Pancreas (tissue), 10 donors: ENCODE results near the gene SLC2A3. TPM values are rescaled to one million over a fixed set of nuclear protein-coding genes. Genes with fewer than 3 reads are reported as not detected.
"Not testable (repeated sequence)": the region's sequence is repeated elsewhere in the genome, so short reads cannot be mapped to it uniquely, and the experiment has no call there.

Source experiments
- ATAC-seq, 4 donors: fragments of 200-7000 bp; cut with Tn5 transposase; one replicate each; pipeline versions ENCODE4 v1.8.0 to v1.9.1; 2020; ENCODE audit warnings: mild to moderate bottlenecking in 4 of 4, moderate library complexity in 4 of 4
- DNase-seq, 6 donors: peaks; one replicate each; pipeline ENCODE4 v3.0.0-alpha.2; 2020
- FAIRE-seq: peaks from 2 replicates; lab custom pipeline; 2012; peaks lifted over from hg19 to GRCh38; lab: Jason Lieb, UNC
- H3K27ac ChIP-seq, 4 donors: fragments of 200-600 bp; sonication (generic); 1 replicate in 3 of 4; 2 replicates in 1 of 4; pipeline versions ENCODE4 v1.5.0 to v1.8.0; 2020
- H3K27me3 ChIP-seq, 4 donors: fragments of 200-600 bp; one replicate each; pipeline ENCODE4 v1.8.0; 2021
- H3K36me3 ChIP-seq, 3 donors: fragments of 200-600 bp; sonication (generic) in 1 of 3; one replicate each; pipeline versions ENCODE4 v1.5.0 to v1.8.0; 2020 to 2021
- H3K4me1 ChIP-seq, 3 donors: fragments of 200-600 bp; one replicate each; pipeline ENCODE4 v1.8.0; 2021
- H3K4me3 ChIP-seq, 4 donors: fragments of 200-600 bp; sonication (generic) in 2 of 4; one replicate each; pipeline versions ENCODE4 v1.5.0 to v1.8.0; 2020 to 2021
- H3K9me3 ChIP-seq, 4 donors: fragments of 200-600 bp; one replicate each; pipeline ENCODE4 v1.8.0; 2021
- WGBS, 2 donors: extraction: QIAGEN DNeasy Blood & Tissue Kit; methylation state at CpG; one replicate each; pipeline ENCODE4 v1.1.7; 2013; 5-methylcytosine and 5-hydroxymethylcytosine counted together
- intact Hi-C, 3 donors: fragments of 100-400 bp; cut with DNase I; formaldehyde crosslinking; loops; one replicate each; pipeline versions ENCODE4 v1.11.1 to v1.14.2; 2022
- polyA plus RNA-seq, 2 donors: library from polyadenylated mRNA; stranded (reverse); fragments of 200-250 nt; gene quantifications; one replicate each; pipeline ENCODE4 v1.2.3, GENCODE V29; 2013
- total RNA-seq, 6 donors: library from RNA; stranded (reverse); fragmentation: NEBNext Ultra II Directional in 4 of 6; extraction: Animal tissue kit (Norgen Biotek cat#: 25700) in 4 of 6; gene quantifications; one replicate each; pipeline versions ENCODE4 v1.2.1 to v1.2.4, GENCODE V29; 2021 to 2023
- TF ChIP-seq, protein P1 (sequence below), 4 donors: fragments of 200-600 bp; sonication (generic) in 3 of 4; IDR thresholded peaks; one replicate each; pipeline versions ENCODE4 v1.5.0 to v1.8.0; 2021; ENCODE audit warnings: antibody characterized with exemption in 4 of 4
- donor health status: healthy with polysubstance abuse.
- donor health status: DM: no; HTN: no; CAD: no; lungs with moderate emphysema.
- donor health status: DM: no; HTN: no; CAD: no.
- donor health status: control.
- donor health status: control.
- donor health status: Bipolar disorder and iron deficiency.
- donor health status: DM: yes; HTN: yes; CAD: no.
- donor health status: DM: no; HTN: no; CAD: no.
- donor health status: DM: no; HTN: no; CAD: no.
- donor health status: DM: yes; HTN: yes; CAD: no.

Gene SLC2A3
- total and polyA plus RNA-seq, 8 donors: 1.9 to 28.5 (median 5.3) TPM

DNA sequence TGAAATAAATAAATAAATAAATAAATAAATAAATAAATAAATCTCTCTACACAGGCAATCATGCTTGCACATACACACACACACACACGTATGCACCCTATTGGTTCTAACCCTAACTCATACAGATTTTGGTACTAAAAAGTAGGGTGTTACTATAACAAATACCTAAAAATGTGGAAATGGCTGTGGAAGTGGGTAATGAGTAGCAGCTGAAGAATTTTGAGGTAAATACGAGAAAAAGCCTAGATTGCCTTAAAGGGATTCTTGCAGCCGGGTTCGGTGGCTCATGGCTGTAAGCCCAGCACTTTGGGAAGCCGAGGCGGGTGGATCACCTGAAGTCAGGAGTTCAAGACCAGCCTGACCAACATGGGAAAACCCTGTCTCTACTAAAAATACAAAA, 15.7 kb upstream of the SLC2A3 start:
- TF ChIP-seq, protein P1, sequence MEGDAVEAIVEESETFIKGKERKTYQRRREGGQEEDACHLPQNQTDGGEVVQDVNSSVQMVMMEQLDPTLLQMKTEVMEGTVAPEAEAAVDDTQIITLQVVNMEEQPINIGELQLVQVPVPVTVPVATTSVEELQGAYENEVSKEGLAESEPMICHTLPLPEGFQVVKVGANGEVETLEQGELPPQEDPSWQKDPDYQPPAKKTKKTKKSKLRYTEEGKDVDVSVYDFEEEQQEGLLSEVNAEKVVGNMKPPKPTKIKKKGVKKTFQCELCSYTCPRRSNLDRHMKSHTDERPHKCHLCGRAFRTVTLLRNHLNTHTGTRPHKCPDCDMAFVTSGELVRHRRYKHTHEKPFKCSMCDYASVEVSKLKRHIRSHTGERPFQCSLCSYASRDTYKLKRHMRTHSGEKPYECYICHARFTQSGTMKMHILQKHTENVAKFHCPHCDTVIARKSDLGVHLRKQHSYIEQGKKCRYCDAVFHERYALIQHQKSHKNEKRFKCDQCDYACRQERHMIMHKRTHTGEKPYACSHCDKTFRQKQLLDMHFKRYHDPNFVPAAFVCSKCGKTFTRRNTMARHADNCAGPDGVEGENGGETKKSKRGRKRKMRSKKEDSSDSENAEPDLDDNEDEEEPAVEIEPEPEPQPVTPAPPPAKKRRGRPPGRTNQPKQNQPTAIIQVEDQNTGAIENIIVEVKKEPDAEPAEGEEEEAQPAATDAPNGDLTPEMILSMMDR (IDR thresholded peaks at IDR 0.05): no peak

DNA sequence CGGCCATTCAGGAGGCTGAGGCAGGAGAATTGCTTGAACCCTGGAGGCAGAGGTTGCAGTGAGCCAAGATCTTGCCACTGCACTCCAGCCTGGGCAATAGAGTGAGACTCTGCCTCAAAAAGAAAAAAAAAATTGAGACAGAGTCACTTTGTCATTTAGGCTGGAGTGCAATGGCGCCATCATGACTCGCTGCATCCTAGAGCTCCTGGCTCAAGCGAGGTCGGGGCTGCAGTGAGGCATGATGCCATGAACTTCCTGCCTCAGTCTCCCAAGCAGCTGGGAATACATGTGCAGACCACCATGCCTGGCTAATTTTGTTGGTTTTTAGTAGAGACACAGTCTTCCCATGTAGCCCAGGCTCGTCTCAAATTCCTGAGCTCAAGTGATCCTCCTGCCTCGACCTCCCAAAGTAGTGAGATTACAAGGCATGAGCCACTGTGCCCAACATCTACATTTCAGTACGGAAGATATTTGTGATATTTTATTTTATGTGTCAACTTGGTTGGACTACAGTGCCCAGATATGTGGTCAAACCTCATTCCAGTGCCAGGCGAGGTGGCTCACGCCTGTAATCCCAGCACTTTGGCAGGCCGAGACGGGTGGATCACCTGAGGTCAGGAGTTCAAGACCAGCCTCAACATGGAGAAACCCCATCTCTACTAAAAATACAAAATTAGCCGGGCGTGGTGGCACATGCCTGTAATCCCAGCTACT, 14.4 kb upstream of the SLC2A3 start:
- H3K9me3 ChIP-seq, H3K4me3 ChIP-seq, ATAC-seq, FAIRE-seq, H3K27me3 ChIP-seq, H3K27ac ChIP-seq, intact Hi-C loops, DNase-seq, H3K4me1 ChIP-seq, H3K36me3 ChIP-seq: not testable (repeated sequence)
- WGBS, 2 donors: 80 to 91% methylated on average over 12 to 14 of the region's 14 CpGs

More for the DNA sequence above, 15.7 kb upstream of the SLC2A3 start:
- DNase-seq (no peak), FAIRE-seq (no peak), ATAC-seq (no peak)
- 89 to 93% methylated on average over 6 of the region's 6 CpGs for WGBS, 2 donors
- intact Hi-C loops: no loop called here
- Histone ChIP-seq H3K9me3 (no peaks in the 10 kb centered on the region), H3K27ac (no peak overlapping the region), H3K4me1 (no peaks in the 10 kb centered on the region), H3K27me3 (no peaks in the 10 kb centered on the region), H3K36me3 (no peaks in the 10 kb centered on the region), H3K4me3 (no peak overlapping the region)

DNA sequence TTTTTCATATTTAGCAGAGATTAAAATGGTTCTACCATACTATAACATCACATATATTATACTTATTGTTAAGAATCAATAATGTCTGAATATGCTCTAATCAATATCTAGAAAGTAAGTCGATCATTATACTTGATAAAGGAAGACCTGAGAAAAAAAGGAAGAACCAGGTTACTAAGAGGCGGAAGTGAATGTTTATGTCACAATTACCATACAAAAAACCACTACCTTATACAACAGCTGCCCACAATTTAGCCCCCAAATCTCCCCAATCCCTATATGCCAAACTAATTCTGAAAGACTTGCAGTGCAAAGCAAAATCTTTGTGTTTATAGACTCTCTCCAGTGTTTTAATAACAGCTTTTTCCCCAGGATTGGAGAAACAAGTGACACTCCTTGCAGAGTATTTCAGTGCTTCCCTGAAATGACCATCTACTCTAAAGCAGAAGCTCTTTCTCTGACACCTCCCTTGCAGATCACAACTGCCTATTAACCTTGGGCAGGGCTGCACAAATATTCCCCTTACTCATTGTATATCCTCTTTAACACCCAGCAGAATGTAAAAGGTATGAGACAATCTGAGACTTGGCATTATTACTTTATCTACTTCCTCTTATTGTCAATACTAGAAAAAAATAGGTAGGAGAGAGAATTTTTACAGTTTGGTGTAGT, 12.7 kb upstream of the SLC2A3 start:
- no peak for DNase-seq
- Histone ChIP-seq H3K36me3 (no peaks in the 10 kb centered on the region), H3K9me3 (no peaks in the 10 kb centered on the region), H3K27ac (no peak overlapping the region), H3K4me1 (no peaks in the 10 kb centered on the region), H3K27me3 (no peaks in the 10 kb centered on the region), H3K4me3 (no peak overlapping the region)
- 77 to 83% methylated on average over 2 of the region's 2 CpGs for WGBS, 2 donors
- FAIRE-seq: no peak
- ATAC-seq: no peak
- intact Hi-C loops: no loop called here
- TF ChIP-seq, protein P1 (IDR thresholded peaks at IDR 0.05): no peak

DNA sequence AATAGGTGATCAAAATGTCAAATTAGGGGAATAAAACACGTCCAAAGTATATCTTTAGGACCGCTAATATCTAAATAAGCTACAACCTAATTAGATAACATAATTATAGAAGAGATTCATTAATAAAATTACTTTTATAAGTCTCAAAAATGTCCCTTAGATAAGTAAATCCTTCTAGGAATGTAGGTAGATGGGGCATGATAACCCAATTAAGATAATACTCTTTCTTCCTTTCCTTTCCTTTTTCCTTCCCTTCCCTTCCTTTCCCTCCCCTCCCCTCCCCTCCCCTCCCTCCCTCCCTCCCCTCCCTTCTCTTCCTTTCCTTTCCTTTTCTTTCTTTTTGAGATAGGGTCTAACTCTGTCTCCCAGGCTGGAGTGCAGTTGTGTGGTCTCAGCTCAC, 11.0 kb upstream of the SLC2A3 start:
- H3K4me3 ChIP-seq: no peak overlapping the region
- TF ChIP-seq, protein P1 (IDR thresholded peaks at IDR 0.05): no peak
- H3K27ac ChIP-seq: no peak overlapping the region
- H3K27me3 ChIP-seq: no peaks in the 10 kb centered on the region
- no peak for DNase-seq
- no peak for FAIRE-seq
- no peaks in the 10 kb centered on the region for H3K4me1 ChIP-seq
- no peak for ATAC-seq
- no peaks in the 10 kb centered on the region for H3K36me3 ChIP-seq
- intact Hi-C loops: no loop called here
- no peaks in the 10 kb centered on the region for H3K9me3 ChIP-seq
- 74 to 80% methylated on average over 2 of the region's 2 CpGs for WGBS, 2 donors

DNA sequence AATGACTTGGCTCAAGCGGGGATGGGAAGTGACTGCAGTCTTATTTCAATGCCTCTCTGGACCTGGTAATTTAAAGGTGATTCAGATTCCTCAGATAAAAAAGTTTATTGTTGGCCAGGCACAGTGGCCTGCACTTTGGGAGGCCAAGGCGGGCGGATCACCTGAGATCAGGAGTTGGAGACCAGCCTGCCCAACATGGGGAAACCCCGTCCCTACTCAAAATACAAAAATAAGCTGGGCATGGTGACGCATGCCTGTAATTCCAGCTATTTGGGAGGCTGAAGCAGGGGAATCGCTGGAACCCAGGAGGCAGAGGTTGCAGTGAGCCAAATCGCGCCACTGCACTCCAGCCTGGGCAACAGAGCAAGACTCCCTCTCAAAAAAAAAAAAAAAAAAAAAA, 8.8 kb upstream of the SLC2A3 start:
- ATAC-seq, H3K4me1 ChIP-seq, intact Hi-C loops, FAIRE-seq, H3K36me3 ChIP-seq, H3K27ac ChIP-seq, H3K27me3 ChIP-seq, H3K9me3 ChIP-seq, DNase-seq, H3K4me3 ChIP-seq: not testable (repeated sequence)
- WGBS, 2 donors: 95% methylated on average over 8 of the region's 8 CpGs

DNA sequence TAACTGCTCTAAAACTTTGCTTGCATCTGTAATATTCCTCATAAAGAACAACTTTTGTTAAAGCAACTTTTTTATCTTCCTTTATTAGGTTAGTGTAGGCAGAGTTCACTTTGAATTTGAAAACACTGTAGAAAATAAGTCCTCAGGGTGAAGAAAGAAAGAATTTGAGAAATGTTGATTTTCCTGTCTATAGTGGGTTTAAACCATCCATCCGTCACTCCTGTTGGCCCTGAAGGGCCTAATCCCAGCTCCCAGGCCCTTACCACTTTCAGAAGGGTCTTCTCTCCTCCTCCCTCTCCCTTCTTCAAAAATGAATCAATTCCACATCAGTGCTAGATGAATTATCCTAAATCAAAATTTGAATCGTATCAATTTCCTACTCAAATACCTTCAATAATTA, 4.9 kb upstream of the SLC2A3 start:
- no peak overlapping the region for H3K27ac ChIP-seq
- no peak for DNase-seq
- no peak for FAIRE-seq
- H3K36me3 ChIP-seq: no peaks in the 10 kb centered on the region
- WGBS, 2 donors: 84 to 95% methylated on average over 2 of the region's 2 CpGs
- H3K9me3 ChIP-seq: no peaks in the 10 kb centered on the region
- TF ChIP-seq, protein P1 (IDR thresholded peaks at IDR 0.05): no peak
- intact Hi-C loops: no loop called here
- no peak overlapping the region for H3K4me3 ChIP-seq
- H3K27me3 ChIP-seq: no peaks in the 10 kb centered on the region
- H3K4me1 ChIP-seq: no peaks in the 10 kb centered on the region
- ATAC-seq: no peak
